ENCODE data around the gene TOP1. TPM values are rescaled to one million over a fixed set of nuclear protein-coding genes. Genes with fewer than 3 reads are reported as not detected.

TOP1 gene
- total RNA-seq, 1 donor from 2014 or later: 38.1 TPM

DNA sequence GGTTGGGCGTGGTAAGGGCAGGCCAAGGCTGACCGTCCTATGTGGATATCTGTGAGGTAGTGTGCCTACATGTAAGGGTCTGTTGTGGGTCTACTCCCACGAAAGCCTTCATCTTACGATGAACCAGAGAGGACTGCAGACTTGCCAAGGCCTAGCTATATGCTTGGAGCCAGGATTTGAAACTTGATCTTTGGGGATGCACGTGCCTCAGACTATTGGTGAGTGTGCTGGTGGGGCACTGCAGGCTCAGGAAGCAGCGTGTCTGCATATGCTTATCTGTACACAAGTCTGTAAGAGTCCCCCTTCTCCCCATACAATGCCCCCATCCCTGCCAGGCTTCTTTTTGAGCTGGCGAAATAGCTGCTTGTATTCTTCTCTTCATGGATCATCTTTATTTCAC is 126.6 kb downstream of the TOP1 start:
- TF ChIP-seq CTCF (IDR thresholded peaks at IDR 0.05) (no peak), POLR2AphosphoS5 (IDR thresholded peaks at IDR 0.05; ENCODE audit: insufficient read depth in 1 of 2, low read depth in 1 of 2) (no peak), POLR2A (IDR thresholded peaks at IDR 0.05) (no peak)
- H3K4me3 ChIP-seq: no peak overlapping the region
- peaks cover 100% of the 10 kb centered on the region for H3K4me1 ChIP-seq
- H3K27me3 ChIP-seq: no peaks in the 10 kb centered on the region
- H3K36me3 ChIP-seq: peaks cover 0 to 10% of the 10 kb centered on the region in 2 donors
- H3K9me3 ChIP-seq: no peaks in the 10 kb centered on the region
- no peak for DNase-seq (ENCODE audit: extremely low spot score in 2 of 2)
- intact Hi-C loops (cut with DNase I): no loop called here
- no peak overlapping the region for H3K27ac ChIP-seq

DNA sequence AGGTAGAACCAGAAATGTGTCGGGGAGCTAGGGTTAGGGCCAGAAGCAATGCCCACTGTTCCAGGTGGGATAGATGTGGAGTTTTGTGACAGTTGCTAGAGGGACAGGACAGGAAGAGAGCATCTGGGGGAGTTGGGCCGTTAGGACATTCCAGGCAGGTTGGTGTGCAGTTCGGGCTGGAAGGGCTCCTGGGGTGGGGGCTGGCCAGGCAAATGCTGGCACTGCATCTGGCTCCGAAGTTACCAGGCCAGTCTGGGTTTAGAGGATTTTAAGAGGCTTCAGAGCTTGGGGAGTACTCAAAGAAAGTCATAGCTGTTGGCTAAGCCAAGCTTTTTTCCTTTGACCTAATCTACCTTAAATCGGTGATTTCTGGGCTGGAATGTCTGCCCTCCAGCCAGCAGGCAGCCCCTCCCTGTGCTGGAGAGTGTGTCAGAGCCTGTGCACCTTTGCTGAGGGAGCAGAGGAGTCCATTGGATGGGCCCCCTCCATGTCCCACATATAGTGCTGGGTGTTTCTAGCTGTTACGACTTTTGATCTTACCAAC is 129.5 kb downstream of the TOP1 start:
- no peak for DNase-seq (ENCODE audit: extremely low spot score in 2 of 2)
- peaks cover 79% of the 10 kb centered on the region for H3K4me1 ChIP-seq
- TF ChIP-seq POLR2A (IDR thresholded peaks at IDR 0.05) (no peak), POLR2AphosphoS5 (IDR thresholded peaks at IDR 0.05; ENCODE audit: insufficient read depth in 1 of 2, low read depth in 1 of 2) (no peak), CTCF (IDR thresholded peaks at IDR 0.05) (no peak)
- H3K27me3 ChIP-seq: no peaks in the 10 kb centered on the region
- intact Hi-C loops (cut with DNase I): no loop called here
- H3K36me3 ChIP-seq: peaks cover 0 to 24% of the 10 kb centered on the region in 2 donors
- peak overlapping the region; percentile 48 for H3K27ac ChIP-seq
- H3K9me3 ChIP-seq: no peaks in the 10 kb centered on the region
- H3K4me3 ChIP-seq: no peak overlapping the region

DNA sequence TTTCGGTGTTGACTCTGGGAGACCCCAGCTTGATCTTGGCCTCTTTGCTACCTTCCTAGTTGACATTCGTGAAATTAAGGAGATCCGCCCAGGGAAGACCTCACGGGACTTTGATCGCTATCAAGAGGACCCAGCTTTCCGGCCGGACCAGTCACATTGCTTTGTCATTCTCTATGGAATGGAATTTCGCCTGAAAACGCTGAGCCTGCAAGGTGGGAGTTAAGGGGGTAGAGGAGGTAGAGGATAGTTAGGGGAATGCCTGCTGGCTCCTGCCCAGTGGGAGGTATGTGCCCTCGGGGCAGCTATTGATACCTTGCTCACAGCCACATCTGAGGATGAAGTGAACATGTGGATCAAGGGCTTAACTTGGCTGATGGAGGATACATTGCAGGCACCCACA is 130.9 kb downstream of the TOP1 start:
- Histone ChIP-seq H3K4me1 (peaks cover 65% of the 10 kb centered on the region), H3K27ac (no peak overlapping the region), H3K9me3 (no peaks in the 10 kb centered on the region), H3K36me3 (peaks cover 0 to 38% of the 10 kb centered on the region in 2 donors), H3K27me3 (no peaks in the 10 kb centered on the region), H3K4me3 (no peak overlapping the region)
- TF ChIP-seq POLR2AphosphoS5 (IDR thresholded peaks at IDR 0.05; ENCODE audit: insufficient read depth in 1 of 2, low read depth in 1 of 2) (no peak), POLR2A (IDR thresholded peaks at IDR 0.05) (no peak), CTCF (IDR thresholded peaks at IDR 0.05) (no peak)
- no peak for DNase-seq (ENCODE audit: extremely low spot score in 2 of 2)
- intact Hi-C loops (cut with DNase I): no loop called here

DNA sequence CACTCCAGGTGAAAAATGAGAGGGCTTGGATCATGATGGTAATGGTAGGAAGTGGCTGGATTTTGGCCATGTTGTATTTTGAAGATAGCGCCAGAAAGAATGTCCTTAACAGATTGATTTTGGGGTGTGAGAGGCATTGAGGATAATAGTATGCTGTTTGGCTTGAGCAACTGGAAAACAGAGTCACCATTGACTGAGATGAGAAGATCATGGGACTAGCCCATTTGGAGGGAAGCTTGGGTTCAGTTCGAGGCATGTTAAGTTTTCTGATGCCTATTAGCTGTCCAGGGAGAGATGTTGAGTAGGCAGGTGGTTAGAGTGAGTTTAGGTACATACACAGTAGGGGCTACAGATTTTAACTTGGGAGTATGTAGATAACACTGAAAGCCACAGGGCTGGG is 132.1 kb downstream of the TOP1 start:
- TF ChIP-seq POLR2A (IDR thresholded peaks at IDR 0.05): no peak
- no peak for TF ChIP-seq CTCF (IDR thresholded peaks at IDR 0.05)
- no peak for TF ChIP-seq POLR2AphosphoS5 (IDR thresholded peaks at IDR 0.05; ENCODE audit: insufficient read depth in 1 of 2, low read depth in 1 of 2)
- no peak for DNase-seq (ENCODE audit: extremely low spot score in 2 of 2)
- H3K36me3 ChIP-seq: peaks cover 0 to 50% of the 10 kb centered on the region in 2 donors
- peaks cover 53% of the 10 kb centered on the region for H3K4me1 ChIP-seq
- intact Hi-C loops (cut with DNase I): no loop called here
- no peak overlapping the region for H3K4me3 ChIP-seq
- H3K27me3 ChIP-seq: no peaks in the 10 kb centered on the region
- H3K9me3 ChIP-seq: no peaks in the 10 kb centered on the region
- no peak overlapping the region for H3K27ac ChIP-seq

DNA sequence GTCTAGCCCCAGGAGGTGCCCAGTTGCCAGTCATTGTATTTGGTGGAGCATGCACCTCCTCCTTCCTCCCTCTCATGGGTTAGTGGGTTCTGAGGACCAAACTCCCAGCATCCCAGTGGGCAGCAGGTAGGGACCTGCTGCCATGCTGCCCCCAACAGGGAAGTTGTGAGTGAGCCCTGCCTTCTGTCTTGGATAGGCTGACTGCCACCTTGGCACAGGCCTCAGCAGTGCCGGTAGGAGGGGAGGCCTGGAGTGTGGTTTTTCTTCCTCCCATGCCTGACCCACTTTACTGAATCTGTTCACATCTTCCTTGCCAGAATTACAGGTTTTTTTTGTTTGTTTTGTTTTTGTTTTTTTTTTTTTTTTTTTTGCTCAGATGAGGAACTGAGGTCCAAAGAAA is 133.3 kb downstream of the TOP1 start:
- Histone ChIP-seq H3K9me3 (no peaks in the 10 kb centered on the region), H3K27me3 (no peaks in the 10 kb centered on the region), H3K4me3 (no peak overlapping the region), H3K27ac (no peak overlapping the region), H3K4me1 (peaks cover 41% of the 10 kb centered on the region), H3K36me3 (peaks cover 0 to 62% of the 10 kb centered on the region in 2 donors)
- no peak for DNase-seq (ENCODE audit: extremely low spot score in 2 of 2)
- intact Hi-C loops (cut with DNase I): no loop called here
- TF ChIP-seq POLR2AphosphoS5 (IDR thresholded peaks at IDR 0.05; ENCODE audit: insufficient read depth in 1 of 2, low read depth in 1 of 2) (peak in 1 of 2 donors; percentile 4), POLR2A (IDR thresholded peaks at IDR 0.05) (no peak)

Measured in vagina (tissue), 2 donors.